HepG2 (cell line): ENCODE data around the gene UACA. TPM values are rescaled to one million over a fixed set of nuclear protein-coding genes. Genes with fewer than 3 reads are reported as not detected.
A peak's percentile ranks its signal among the peaks of the same experiment; 100 is the strongest.

Source experiments
- AGO1 ChIP-seq: fragments of 200-400 bp; formaldehyde crosslinking; IDR thresholded peaks from 2 replicates; pipeline ENCODE4 v1.6.1; 2017; ENCODE audit warnings: mild to moderate bottlenecking, low read depth, low read length, moderate library complexity; ENCODE audit not compliant: poor library complexity, severe bottlenecking
- ARID4A ChIP-seq: sonication (generic); formaldehyde crosslinking; IDR thresholded peaks from 2 replicates; pipeline ENCODE4 v1.5.0; 2020; ENCODE audit warnings: mild to moderate bottlenecking, missing genetic modification reagents, borderline replicate concordance
- ERF ChIP-seq: IDR thresholded peaks from 2 replicates; pipeline ENCODE4 v1.6.1; 2018; ENCODE audit warnings: missing biosample characterization, missing genetic modification reagents
- ISL2 ChIP-seq: sonication (generic); formaldehyde crosslinking; IDR thresholded peaks from 2 replicates; pipeline ENCODE4 v1.5.0; 2020; ENCODE audit warnings: missing genetic modification reagents
- KDM2A ChIP-seq: sonication (generic); formaldehyde crosslinking; IDR thresholded peaks from 2 replicates; pipeline ENCODE4 v1.4.0; 2020; ENCODE audit warnings: low read depth, missing genetic modification reagents, borderline replicate concordance
- LCORL ChIP-seq, 2 experiments: fragments of 450-650 bp in 1 of 2; sonication (generic) in 1 of 2; formaldehyde crosslinking in 1 of 2; IDR thresholded peaks; 2 replicates each; pipeline versions ENCODE4 v1.5.0 to v1.6.1; 2017 to 2020; ENCODE audit warnings: antibody characterized with exemption in 1 of 2, missing genetic modification reagents in 1 of 2
- MAX ChIP-seq: IDR thresholded peaks from 2 replicates; pipeline ENCODE4 v1.6.1; 2012; ENCODE audit warnings: inconsistent platforms
- MED1 ChIP-seq: sonication (generic); formaldehyde crosslinking; IDR thresholded peaks from 2 replicates; pipeline ENCODE4 v1.4.0; 2020; ENCODE audit warnings: missing genetic modification reagents
- NAIF1 ChIP-seq: sonication (generic); formaldehyde crosslinking; IDR thresholded peaks from 2 replicates; pipeline ENCODE4 v1.5.0; 2020; ENCODE audit warnings: mild to moderate bottlenecking, missing genetic modification reagents, borderline replicate concordance
- NFYC ChIP-seq: IDR thresholded peaks from 2 replicates; pipeline ENCODE4 v1.6.1; 2016; ENCODE audit warnings: missing genetic modification reagents, missing compliant biosample characterization
- RARA ChIP-seq: IDR thresholded peaks from 2 replicates; pipeline ENCODE4 v1.6.1; 2016; ENCODE audit warnings: missing genetic modification reagents, missing compliant biosample characterization
- SAFB2 ChIP-seq: sonication (generic); formaldehyde crosslinking; IDR thresholded peaks from 2 replicates; pipeline ENCODE4 v1.5.1; 2020; ENCODE audit warnings: missing genetic modification reagents, low read depth, mild to moderate bottlenecking, borderline replicate concordance
- SMAD9 ChIP-seq: sonication (generic); formaldehyde crosslinking; IDR thresholded peaks from 2 replicates; pipeline ENCODE4 v1.5.1; 2020; ENCODE audit warnings: mild to moderate bottlenecking, missing genetic modification reagents
- ZFY ChIP-seq: sonication (generic); formaldehyde crosslinking; IDR thresholded peaks from 2 replicates; pipeline ENCODE4 v1.4.0; 2020; ENCODE audit warnings: missing genetic modification reagents
- ZNF333 ChIP-seq: sonication (generic); formaldehyde crosslinking; IDR thresholded peaks from 2 replicates; pipeline ENCODE4 v1.4.0; 2020; ENCODE audit warnings: mild to moderate bottlenecking, missing genetic modification reagents, borderline replicate concordance
- ZNF512 ChIP-seq: sonication (generic); formaldehyde crosslinking; IDR thresholded peaks from 2 replicates; pipeline ENCODE4 v1.4.0; 2020; ENCODE audit warnings: mild to moderate bottlenecking, missing genetic modification reagents
- ZNF619 ChIP-seq: sonication (generic); formaldehyde crosslinking; IDR thresholded peaks from 2 replicates; pipeline ENCODE4 v1.4.0; 2020; ENCODE audit warnings: mild to moderate bottlenecking, missing genetic modification reagents
- polyA plus RNA-seq, 8 experiments: library from polyadenylated mRNA; depleted of rRNA in 3 of 8; stranded (reverse) in 7 of 8; unstranded in 1 of 8; fragments of >200 nt; fragmentation: Illumina TruSeq in 4 of 8; extraction: Trizol in 4 of 8; gene quantifications; 2 replicates each; pipeline versions ENCODE4 v1.2.1 to v1.2.3, GENCODE V29; 2011 to 2016; ENCODE audit warnings: low read depth in 4 of 8, missing spikeins in 1 of 8, mixed read lengths in 1 of 8; ENCODE audit not compliant: insufficient read depth in 1 of 8
- total RNA-seq, 5 experiments: library from RNA; depleted of rRNA; stranded (reverse); fragments of >200 nt; fragmentation: Illumina TruSeq; extraction: Trizol; gene quantifications; 2 replicates each; pipeline ENCODE4 v1.2.3, GENCODE V29; 2016; ENCODE audit warnings: low read depth in 1 of 5
- TF ChIP-seq, protein P1 (sequence below): fragments of 450-650 bp; IDR thresholded peaks from 2 replicates; pipeline ENCODE4 v1.6.1; 2016
- TF ChIP-seq, protein P2 (sequence below): sonication (generic); formaldehyde crosslinking; IDR thresholded peaks from 2 replicates; pipeline ENCODE4 v1.4.0; 2020; ENCODE audit warnings: missing genetic modification reagents

The UACA gene
- total and polyA plus RNA-seq, 2 of the 13 experiments (the other 11 are each of a cell fraction or from before 2014, with no cell fraction given), result 17.8 to 39.2 TPM

GRCh38 chr15:70762469-70763119 lies 764 bp downstream of the UACA start (continued):
- peak; percentile 53; the same call in 1 of the 2 replicates for TF ChIP-seq ARID4A
- peak; percentile 37; the same call in 1 of the 2 replicates for TF ChIP-seq ZNF333 (CRISPR knock-in tag)
- peak; percentile 20; the same call in 1 of the 2 replicates for TF ChIP-seq NFYC (CRISPR knock-in tag)
- TF ChIP-seq LCORL (IDR thresholded peaks at IDR 0.05), result no peak
- TF ChIP-seq LCORL (CRISPR knock-in tag; IDR thresholded peaks at IDR 0.05), result 0 out of 2 replicates have a peak, but pooled peaks have one; percentile 22
- 0 out of 2 replicates have a peak, but pooled peaks have one; percentile 18 for TF ChIP-seq ZFY (CRISPR knock-in tag)
- TF ChIP-seq ISL2 (CRISPR knock-in tag), result 0 out of 2 replicates have a peak, but pooled peaks have one; percentile 6
- peak; percentile 42; the same call in 1 of the 2 replicates for TF ChIP-seq KDM2A (CRISPR knock-in tag)
- TF ChIP-seq SAFB2 (CRISPR knock-in tag), result 0 out of 2 replicates have a peak, but pooled peaks have one; percentile 12
- TF ChIP-seq MAX, result 0 out of 2 replicates have a peak, but pooled peaks have one; percentile 13
- no peak for TF ChIP-seq SMAD9 (CRISPR knock-in tag)
- peak; percentile 45; the same call in 1 of the 2 replicates for TF ChIP-seq MED1
- peak; percentile 43 for TF ChIP-seq AGO1
- peak; percentile 37; the same call in 1 of the 2 replicates for TF ChIP-seq ZNF619
- TF ChIP-seq ZNF512 (CRISPR knock-in tag), result no peak
- no peak for TF ChIP-seq ERF (CRISPR knock-in tag)
- TF ChIP-seq NAIF1 (CRISPR knock-in tag), result peak; percentile 5; the same call in 1 of the 2 replicates
- TF ChIP-seq, protein P1, sequence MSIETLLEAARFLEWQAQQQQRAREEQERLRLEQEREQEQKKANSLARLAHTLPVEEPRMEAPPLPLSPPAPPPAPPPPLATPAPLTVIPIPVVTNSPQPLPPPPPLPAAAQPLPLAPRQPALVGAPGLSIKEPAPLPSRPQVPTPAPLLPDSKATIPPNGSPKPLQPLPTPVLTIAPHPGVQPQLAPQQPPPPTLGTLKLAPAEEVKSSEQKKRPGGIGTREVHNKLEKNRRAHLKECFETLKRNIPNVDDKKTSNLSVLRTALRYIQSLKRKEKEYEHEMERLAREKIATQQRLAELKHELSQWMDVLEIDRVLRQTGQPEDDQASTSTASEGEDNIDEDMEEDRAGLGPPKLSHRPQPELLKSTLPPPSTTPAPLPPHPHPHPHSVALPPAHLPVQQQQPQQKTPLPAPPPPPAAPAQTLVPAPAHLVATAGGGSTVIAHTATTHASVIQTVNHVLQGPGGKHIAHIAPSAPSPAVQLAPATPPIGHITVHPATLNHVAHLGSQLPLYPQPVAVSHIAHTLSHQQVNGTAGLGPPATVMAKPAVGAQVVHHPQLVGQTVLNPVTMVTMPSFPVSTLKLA, result no peak
- 0 out of 2 replicates have a peak, but pooled peaks have one; percentile 11 for TF ChIP-seq RARA (CRISPR knock-in tag)
- TF ChIP-seq, protein P2, sequence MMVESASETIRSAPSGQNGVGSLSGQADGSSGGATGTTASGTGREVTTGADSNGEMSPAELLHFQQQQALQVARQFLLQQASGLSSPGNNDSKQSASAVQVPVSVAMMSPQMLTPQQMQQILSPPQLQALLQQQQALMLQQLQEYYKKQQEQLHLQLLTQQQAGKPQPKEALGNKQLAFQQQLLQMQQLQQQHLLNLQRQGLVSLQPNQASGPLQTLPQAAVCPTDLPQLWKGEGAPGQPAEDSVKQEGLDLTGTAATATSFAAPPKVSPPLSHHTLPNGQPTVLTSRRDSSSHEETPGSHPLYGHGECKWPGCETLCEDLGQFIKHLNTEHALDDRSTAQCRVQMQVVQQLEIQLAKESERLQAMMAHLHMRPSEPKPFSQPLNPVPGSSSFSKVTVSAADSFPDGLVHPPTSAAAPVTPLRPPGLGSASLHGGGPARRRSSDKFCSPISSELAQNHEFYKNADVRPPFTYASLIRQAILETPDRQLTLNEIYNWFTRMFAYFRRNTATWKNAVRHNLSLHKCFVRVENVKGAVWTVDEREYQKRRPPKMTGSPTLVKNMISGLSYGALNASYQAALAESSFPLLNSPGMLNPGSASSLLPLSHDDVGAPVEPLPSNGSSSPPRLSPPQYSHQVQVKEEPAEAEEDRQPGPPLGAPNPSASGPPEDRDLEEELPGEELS, result 0 out of 2 replicates have a peak, but pooled peaks have one; percentile 31
